IPS-NIHi7 (cell line): Measurements from ENCODE around the gene ZNF236.

Experiments used
- DNase-seq: peaks from one replicate; pipeline ENCODE4 v3.0.0; 2012; ENCODE audit warnings: mixed read lengths; ENCODE audit errors: extremely low spot score

ZNF236 gene

GRCh38 chr18:76821356-76821874, 942 bp upstream of the ZNF236 start:
- DNase-seq = no peak

- peak; percentile 82 for DNase-seq
Observed at GRCh38 chr18:76821875-76822505, 367 bp upstream of the ZNF236 start.

- no peak for DNase-seq
Observed at GRCh38 chr18:76823161-76823538, 793 bp downstream of the ZNF236 start.

GRCh38 chr18:76823587-76824011, 1.2 kb downstream of the ZNF236 start:
- peak; percentile 67 for DNase-seq

- DNase-seq = no peak
Observed at GRCh38 chr18:76824145-76824676, 1.9 kb downstream of the ZNF236 start.

- no peak for DNase-seq
Observed at GRCh38 chr18:76824754-76825153, 2.4 kb downstream of the ZNF236 start.

GRCh38 chr18:76827205-76828200, 5.1 kb downstream of the ZNF236 start:
- no peak for DNase-seq

GRCh38 chr18:76834379-76834778, 12.0 kb downstream of the ZNF236 start:
- DNase-seq = no peak

- DNase-seq = no peak
Observed at GRCh38 chr18:76835380-76835779, 13.0 kb downstream of the ZNF236 start.

- DNase-seq = no peak
Observed at GRCh38 chr18:76837071-76837470, 14.7 kb downstream of the ZNF236 start.

- no peak for DNase-seq
Observed at GRCh38 chr18:76838182-76838581, 15.8 kb downstream of the ZNF236 start.

GRCh38 chr18:76839086-76839794, 16.9 kb downstream of the ZNF236 start:
- no peak for DNase-seq

- DNase-seq = no peak
Observed at GRCh38 chr18:76842837-76843530, 20.6 kb downstream of the ZNF236 start.

- no peak for DNase-seq
Observed at GRCh38 chr18:76844144-76844543, 21.8 kb downstream of the ZNF236 start.

- DNase-seq = no peak
Observed at GRCh38 chr18:76844742-76845477, 22.6 kb downstream of the ZNF236 start.

- DNase-seq = no peak
Observed at GRCh38 chr18:76846217-76846616, 23.9 kb downstream of the ZNF236 start.

- peak; percentile 75 for DNase-seq
Observed at GRCh38 chr18:76847916-76848315, 25.6 kb downstream of the ZNF236 start.

GRCh38 chr18:76850112-76850511, 27.8 kb downstream of the ZNF236 start:
- no peak for DNase-seq

GRCh38 chr18:76855594-76855993, 33.2 kb downstream of the ZNF236 start:
- DNase-seq = no peak

- no peak for DNase-seq
Observed at GRCh38 chr18:76857476-76857875, 35.1 kb downstream of the ZNF236 start.
